Measurements from ENCODE around the gene DSP.

The DSP gene

DNA sequence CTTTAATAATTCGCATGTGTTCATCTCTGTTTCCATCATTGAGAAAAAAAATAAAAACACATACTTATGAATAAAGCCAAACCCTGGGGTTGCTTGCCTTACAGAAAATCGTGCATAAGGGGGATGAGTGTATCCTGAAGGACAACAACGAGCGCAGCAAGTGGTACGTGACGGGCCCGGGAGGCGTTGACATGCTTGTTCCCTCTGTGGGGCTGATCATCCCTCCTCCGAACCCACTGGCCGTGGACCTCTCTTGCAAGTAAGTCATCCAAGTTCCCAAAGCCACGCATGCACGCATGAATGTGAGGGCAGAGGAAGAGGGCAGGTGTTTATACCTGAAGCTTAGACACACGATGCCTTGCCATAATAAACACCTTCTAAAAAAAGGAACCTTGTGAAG lies 27.6 kb downstream of the DSP start:
- POLR2A ChIA-PET (ENCODE audit: low non-redundant PET): no interaction called here
- DNase-seq (ENCODE audit: low spot score): no peak
- H3K27ac ChIP-seq: peak overlapping the region; percentile 29
- CTCF ChIA-PET: interaction anchor here (0.7 to 1.4 kb wide), 2 partner anchors 9 to 11 kb away, joined by 3 to 4 read pairs; no protein-coding TSS in a partner anchor
- TF ChIP-seq CTCF (conservative IDR thresholded peaks at IDR 0.05; ENCODE audit: low read depth): no peak

GRCh38 chr6:7572213-7572943 lies 30.9 kb downstream of the DSP start:
- DNase-seq (ENCODE audit: low spot score): no peak
- H3K27ac ChIP-seq: no peak overlapping the region
- TF ChIP-seq CTCF (conservative IDR thresholded peaks at IDR 0.05; ENCODE audit: low read depth): no peak
- ChIA-PET POLR2A (ENCODE audit: low non-redundant PET) (no interaction called here), CTCF (no interaction called here)

DNA sequence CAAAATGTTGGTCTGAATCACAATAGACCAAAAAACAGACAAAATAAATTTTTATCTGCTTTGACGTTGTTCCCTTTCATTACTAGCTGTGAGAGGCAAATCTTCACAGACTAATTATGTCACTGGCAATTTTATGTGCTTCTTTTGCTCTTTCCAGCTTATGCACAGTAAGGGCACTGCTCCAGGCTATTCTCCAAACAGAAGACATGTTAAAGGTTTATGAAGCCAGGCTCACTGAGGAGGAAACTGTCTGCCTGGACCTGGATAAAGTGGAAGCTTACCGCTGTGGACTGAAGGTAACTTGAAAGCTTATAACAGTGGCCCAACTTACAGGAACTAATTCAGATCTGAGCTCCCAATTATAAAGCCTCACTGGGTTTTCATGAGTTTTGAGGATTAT lies 33.0 kb downstream of the DSP start:
- DNase-seq (ENCODE audit: low spot score): no peak
- no peak for TF ChIP-seq CTCF (conservative IDR thresholded peaks at IDR 0.05; ENCODE audit: low read depth)
- no peak overlapping the region for H3K27ac ChIP-seq
- POLR2A ChIA-PET (ENCODE audit: low non-redundant PET): no interaction called here
- CTCF ChIA-PET: interaction anchor here (0.6 kb wide), 1 partner anchor 101 kb away, joined by 4 read pairs; no protein-coding TSS in a partner anchor

GRCh38 chr6:7578516-7578915 lies 37.0 kb downstream of the DSP start:
- no peak for TF ChIP-seq CTCF (conservative IDR thresholded peaks at IDR 0.05; ENCODE audit: low read depth)
- ChIA-PET POLR2A (ENCODE audit: low non-redundant PET) (no interaction called here), CTCF (no interaction called here)
- H3K27ac ChIP-seq: no peak overlapping the region
- DNase-seq (ENCODE audit: low spot score): no peak

DNA sequence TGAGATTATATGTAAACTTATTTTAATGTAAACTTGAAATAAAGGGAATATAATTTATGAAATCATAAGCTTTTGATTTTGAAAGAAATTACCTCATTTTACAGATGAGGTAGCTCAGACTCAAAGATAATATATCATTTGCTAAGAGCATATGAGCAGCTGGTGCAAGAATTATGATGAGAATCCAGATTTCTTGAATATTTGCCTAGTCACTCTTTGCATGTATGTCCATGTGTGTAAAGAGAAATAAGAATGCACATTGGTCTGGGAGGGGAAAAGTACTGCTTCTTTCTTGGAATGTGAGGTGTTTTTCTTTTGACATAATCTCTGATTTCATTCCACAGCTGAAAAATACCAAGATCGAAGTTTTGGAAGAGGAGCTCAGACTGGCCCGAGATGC lies 37.5 kb downstream of the DSP start:
- ChIA-PET CTCF (no interaction called here), POLR2A (ENCODE audit: low non-redundant PET) (no interaction called here)
- TF ChIP-seq CTCF (conservative IDR thresholded peaks at IDR 0.05; ENCODE audit: low read depth): no peak
- no peak for DNase-seq (ENCODE audit: low spot score)
- no peak overlapping the region for H3K27ac ChIP-seq

DNA sequence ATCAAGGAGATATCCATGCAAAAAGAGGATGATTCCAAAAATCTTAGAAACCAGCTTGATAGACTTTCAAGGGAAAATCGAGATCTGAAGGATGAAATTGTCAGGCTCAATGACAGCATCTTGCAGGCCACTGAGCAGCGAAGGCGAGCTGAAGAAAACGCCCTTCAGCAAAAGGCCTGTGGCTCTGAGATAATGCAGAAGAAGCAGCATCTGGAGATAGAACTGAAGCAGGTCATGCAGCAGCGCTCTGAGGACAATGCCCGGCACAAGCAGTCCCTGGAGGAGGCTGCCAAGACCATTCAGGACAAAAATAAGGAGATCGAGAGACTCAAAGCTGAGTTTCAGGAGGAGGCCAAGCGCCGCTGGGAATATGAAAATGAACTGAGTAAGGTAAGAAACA lies 38.4 kb downstream of the DSP start:
- no peak for DNase-seq (ENCODE audit: low spot score)
- no peak overlapping the region for H3K27ac ChIP-seq
- POLR2A ChIA-PET (ENCODE audit: low non-redundant PET): no interaction called here
- CTCF ChIA-PET: interaction anchor here (1.0 to 2.5 kb wide), 2 partner anchors 12 to 37 kb away, joined by 3 to 6 read pairs; no protein-coding TSS in a partner anchor
- no peak for TF ChIP-seq CTCF (conservative IDR thresholded peaks at IDR 0.05; ENCODE audit: low read depth)

Measured in RWPE1 (cell line).